Right renal pelvis (tissue), 4 donors: ENCODE results near the gene RAD51AP1. TPM values are rescaled to one million over a fixed set of nuclear protein-coding genes. Genes with fewer than 3 reads are reported as not detected.

Experiments
- DNase-seq, 4 donors: peaks; one replicate each; pipeline ENCODE4 v3.0.0-alpha.2; 2013; ENCODE audit warnings: low read depth in 4 of 4, low spot score in 3 of 4, missing footprints in 1 of 4
- polyA plus RNA-seq, 4 donors: library from polyadenylated mRNA; unstranded; fragments of 120-200 nt; gene quantifications; one replicate each; pipeline ENCODE4 v1.2.1, GENCODE V29; 2013; ENCODE audit not compliant: insufficient read length in 4 of 4

The RAD51AP1 gene
- polyA plus RNA-seq, 4 donors: 21.6 to 32.9 (median 30.1) TPM

DNA sequence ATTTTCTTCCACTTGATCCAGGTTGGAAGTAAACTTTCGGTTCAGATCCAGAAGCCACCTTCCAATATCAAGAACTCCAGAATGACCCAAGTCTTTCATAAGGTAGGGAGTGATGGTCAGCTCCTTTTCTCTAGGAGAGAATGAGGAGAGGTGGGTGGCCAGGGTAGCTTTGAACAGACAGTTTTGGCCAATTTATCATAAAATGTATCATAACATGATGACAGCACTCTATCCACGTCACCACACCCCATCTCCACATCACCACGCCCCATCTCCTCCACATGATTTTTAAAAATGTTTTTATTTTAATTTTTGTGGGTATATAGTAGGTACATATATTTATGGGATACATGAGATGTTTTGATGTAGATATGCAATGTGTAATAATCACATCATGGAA, 50.2 kb downstream of the RAD51AP1 start:
- no peak for DNase-seq

DNA sequence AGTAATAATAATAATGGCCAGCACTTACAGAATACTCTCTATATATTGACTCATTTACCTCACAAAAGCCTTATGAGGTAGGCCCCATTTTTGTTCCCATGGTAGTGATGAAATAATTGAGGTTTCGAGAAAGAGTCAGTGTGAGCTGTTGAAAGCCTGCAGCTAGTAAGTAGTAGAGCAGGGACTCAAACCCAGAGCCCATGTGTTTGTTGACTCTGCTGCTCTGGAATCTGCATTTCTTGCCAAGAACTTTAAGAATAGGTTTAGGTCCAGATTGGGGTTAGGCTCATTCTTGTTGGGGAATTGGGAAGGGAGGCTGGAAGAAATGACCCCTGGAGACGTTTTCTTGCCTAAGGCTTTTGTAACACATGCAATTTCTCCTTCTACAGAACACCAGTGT, 51.3 kb downstream of the RAD51AP1 start:
- no peak for DNase-seq

DNA sequence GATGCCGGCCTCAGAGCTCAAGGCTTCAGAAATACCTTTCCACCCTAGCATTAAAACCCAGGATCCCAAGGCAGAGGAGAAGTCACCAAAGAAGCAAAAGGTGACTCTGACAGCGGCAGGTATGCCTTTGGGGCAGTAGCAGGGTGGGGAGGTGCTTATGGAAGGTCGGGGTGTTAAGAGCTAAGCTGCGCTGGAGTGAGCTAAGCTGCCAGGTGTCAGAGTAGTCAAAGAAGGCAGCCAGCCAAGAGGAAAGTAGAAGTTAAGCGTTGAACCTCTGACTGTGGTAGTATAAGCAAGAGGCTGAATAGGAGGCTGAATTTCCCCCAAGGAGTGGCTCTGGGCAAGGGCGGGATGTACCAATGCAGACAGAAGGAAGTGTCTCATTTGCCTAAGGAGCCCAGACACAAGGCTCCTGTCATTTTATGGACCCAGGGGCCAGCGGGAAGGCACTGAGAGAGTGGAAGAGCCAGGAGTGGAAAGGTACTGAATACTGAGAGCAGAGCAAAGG, 52.5 kb downstream of the RAD51AP1 start:
- no peak for DNase-seq

DNA sequence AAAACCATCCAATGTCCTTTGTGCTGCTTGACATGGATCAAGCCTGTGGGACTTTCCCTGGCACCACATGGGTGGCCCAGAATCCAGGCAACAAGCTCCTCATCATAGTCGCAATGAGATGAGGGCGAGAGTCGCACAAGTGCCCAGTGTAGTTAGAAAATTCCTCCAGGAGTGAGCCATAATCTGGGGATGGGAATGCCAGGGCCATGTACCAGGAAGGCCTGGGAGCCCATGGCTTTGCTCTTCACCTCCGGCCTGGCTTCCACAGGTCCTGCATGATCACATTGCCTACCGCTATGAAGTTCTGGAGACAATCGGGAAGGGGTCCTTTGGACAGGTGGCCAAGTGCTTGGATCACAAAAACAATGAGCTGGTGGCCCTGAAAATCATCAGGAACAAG, 57.2 kb downstream of the RAD51AP1 start:
- DNase-seq: no peak

DNA sequence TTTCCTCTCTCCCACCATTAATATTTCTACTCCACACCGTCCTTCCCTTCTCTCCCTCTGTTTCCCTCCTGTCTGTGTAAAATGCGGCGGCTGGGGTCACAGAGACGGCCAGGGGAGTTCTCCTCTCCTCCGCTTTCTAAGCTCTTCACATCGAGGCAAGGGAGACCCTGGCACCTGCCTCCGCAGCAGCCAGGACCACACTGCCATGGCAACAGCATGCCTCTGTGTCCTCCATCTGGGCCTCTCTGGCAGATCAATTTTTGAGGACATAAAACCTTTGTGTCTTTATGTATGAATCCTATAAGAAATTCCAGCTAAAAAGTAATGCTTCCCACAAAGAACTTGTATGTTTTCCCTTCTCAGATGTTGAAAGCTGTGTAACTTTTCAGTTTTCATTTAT, 64.7 kb downstream of the RAD51AP1 start:
- no peak for DNase-seq

DNA sequence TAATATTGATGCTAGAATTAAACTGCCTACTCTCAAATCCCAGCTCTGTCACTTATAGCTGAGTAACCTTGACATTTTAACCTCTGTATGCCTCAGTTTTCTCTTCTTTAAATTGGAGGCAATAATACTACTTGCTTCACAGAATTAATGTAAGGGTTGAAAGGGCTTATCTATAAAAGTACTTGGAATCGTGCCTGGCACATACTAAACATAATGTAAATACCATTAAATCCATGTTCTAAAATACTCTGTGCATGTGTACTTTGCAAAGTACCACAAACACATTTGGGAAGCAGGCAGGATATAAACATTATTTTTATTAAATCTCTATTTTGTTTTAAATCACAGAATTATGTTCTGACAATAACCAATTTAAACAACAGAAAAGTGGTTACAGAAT, 65.3 kb downstream of the RAD51AP1 start:
- DNase-seq: no peak

DNA sequence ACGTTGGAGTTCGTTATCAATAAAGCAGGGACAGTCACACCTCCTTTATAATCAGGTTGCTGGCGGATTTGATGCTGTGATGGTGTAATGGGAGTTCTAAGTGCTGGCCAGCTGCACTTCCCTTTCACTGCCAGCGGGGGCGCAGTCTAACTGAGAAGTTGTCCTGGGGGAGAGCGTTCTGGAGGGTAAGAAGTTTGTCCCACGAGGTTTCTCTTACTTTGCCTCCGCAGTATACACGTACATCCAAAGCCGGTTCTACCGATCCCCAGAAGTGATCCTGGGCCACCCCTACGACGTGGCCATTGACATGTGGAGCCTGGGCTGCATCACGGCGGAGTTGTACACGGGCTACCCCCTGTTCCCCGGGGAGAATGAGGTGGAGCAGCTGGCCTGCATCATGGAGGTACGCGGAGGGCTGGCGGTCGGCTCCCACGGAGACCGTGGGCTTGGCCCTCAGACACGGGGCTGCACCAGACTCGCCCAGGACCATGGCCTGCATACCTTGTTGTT, 66.0 kb downstream of the RAD51AP1 start:
- peak; percentile 64 to 75 (median 72) for DNase-seq

DNA sequence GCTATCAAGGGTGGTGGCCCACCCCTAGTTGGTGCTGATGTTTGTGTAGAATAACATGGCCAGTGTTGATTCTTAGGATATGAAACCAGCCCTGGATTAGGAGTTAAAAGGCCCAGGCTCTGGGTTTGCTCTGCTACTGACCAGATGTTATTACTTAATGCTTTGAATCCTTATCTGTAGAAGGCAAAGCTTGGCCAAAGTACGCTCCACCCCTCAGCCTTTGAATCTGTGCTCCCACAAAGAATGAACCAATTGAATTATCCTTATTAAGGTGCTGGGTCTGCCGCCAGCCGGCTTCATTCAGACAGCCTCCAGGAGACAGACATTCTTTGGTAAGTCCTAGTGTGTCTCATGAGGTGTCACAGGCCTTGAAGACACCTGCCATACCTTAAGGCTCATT, 68.4 kb downstream of the RAD51AP1 start:
- no peak for DNase-seq

DNA sequence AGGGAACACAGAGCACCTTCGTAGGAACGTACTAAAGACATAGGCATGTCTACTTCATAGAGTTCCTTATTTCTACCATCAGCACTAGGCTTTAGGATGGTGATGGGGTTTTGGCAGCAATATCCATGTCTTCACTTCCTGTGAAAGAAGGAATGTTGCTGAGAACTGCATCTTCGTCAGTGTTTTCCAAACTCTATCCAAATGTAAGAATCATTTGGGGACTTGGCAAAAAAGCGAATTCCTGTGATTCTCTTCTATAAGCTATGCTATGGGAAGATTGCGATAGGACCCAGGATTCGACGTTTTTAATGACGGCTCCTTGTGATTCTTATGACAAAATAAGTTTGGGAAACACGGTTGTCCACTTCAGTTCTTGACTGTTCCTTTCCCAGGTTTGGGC, 70.4 kb downstream of the RAD51AP1 start:
- no peak for DNase-seq

Other genes with a start within 250 kb of the RAD51AP1 start
- gene TIGAR, start 217.7 kb upstream of the RAD51AP1 start, polyA plus RNA-seq: 10 to 100 TPM in 1 of 4 donors, 1 to 10 TPM in 3; 7.4 to 11.8 (median 8.3) TPM
- gene FGF23, start 159.2 kb upstream of the RAD51AP1 start, polyA plus RNA-seq: under 1 TPM; 0.06 to 0.12 (median 0.07) TPM
- gene FGF6, start 93.1 kb upstream of the RAD51AP1 start, polyA plus RNA-seq: under 1 TPM in 1 of 4 donors, not detected in 3; 0.10 TPM
- gene DYRK4, start 23.3 kb downstream of the RAD51AP1 start, polyA plus RNA-seq: 10 to 100 TPM; 50.7 to 57.6 (median 54.3) TPM
- gene AKAP3, start 110.2 kb downstream of the RAD51AP1 start, polyA plus RNA-seq: 1 to 10 TPM; 3.9 to 5.2 (median 4.5) TPM
- gene NDUFA9, start 110.2 kb downstream of the RAD51AP1 start, polyA plus RNA-seq: 100 to 1,000 TPM; 122 to 132 (median 126) TPM
- 1 to 10 TPM; 2.7 to 3.3 (median 3.1) TPM for gene GALNT8, start 181.5 kb downstream of the RAD51AP1 start, polyA plus RNA-seq